IPS-15b (cell line): Measurements from ENCODE around the gene JAG2.

Source experiments
- H3K27me3 ChIP-seq: one replicate; pipeline ENCODE4 v1.6.1; 2013; ENCODE audit warnings: low read length; ENCODE audit not compliant: control insufficient read depth, insufficient read depth
- H3K36me3 ChIP-seq: one replicate; pipeline ENCODE4 v1.6.1; 2013; ENCODE audit warnings: low read length; ENCODE audit not compliant: control insufficient read depth, insufficient read depth
- H3K4me1 ChIP-seq: one replicate; pipeline ENCODE4 v1.6.1; 2013; ENCODE audit warnings: mild to moderate bottlenecking, low read length; ENCODE audit not compliant: control insufficient read depth, insufficient read depth
- H3K4me3 ChIP-seq: one replicate; pipeline ENCODE4 v1.5.1; 2013; ENCODE audit warnings: low read depth, low read length
- H3K9ac ChIP-seq: one replicate; pipeline ENCODE4 v1.6.1; 2013; ENCODE audit warnings: low read depth, mild to moderate bottlenecking, low read length
- H3K9me3 ChIP-seq: one replicate; pipeline ENCODE4 v1.6.1; 2013; ENCODE audit warnings: mild to moderate bottlenecking, low read length; ENCODE audit not compliant: control insufficient read depth, insufficient read depth

Gene JAG2

DNA sequence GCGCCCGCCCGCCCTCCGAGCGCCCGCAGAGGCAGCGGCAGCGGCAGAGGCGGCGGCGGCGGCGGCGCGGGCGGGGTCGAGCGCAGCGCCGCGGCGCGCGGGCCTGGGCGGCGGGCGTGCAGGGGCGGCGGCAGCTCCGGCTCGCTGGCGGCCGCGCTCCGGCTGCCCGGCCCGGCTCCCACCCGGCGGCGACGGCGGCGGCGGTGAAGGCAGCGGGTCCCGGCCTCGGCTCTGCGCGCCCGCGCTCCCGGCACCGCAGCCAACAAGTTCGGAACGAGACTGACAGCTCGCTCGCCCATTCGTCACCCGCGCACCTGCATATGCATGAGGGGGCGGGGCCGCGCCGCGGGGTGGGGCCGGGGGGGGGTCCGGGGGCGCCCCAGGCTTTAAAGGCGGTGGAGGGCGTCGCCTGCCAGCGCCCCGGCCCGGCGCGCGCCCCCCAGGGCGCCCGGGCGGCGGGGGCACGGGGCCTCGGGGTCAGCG lies at the start of gene JAG2:
TSS of gene JAG2 (minus strand) at position 281 of the 483 bp plus-strand sequence. CDS start 356 bp downstream, outside the sequence.
- peaks cover 8% of the 10 kb centered on the region for H3K27me3 ChIP-seq
- peaks cover 7% of the 10 kb centered on the region for H3K36me3 ChIP-seq
- peaks cover 6% of the 10 kb centered on the region for H3K4me1 ChIP-seq
- no peak within 1 kb of the TSS for H3K9ac ChIP-seq
- H3K9me3 ChIP-seq, result no peaks in the 10 kb centered on the region
- H3K4me3 ChIP-seq, result peak within 1 kb of the TSS; percentile 35

DNA sequence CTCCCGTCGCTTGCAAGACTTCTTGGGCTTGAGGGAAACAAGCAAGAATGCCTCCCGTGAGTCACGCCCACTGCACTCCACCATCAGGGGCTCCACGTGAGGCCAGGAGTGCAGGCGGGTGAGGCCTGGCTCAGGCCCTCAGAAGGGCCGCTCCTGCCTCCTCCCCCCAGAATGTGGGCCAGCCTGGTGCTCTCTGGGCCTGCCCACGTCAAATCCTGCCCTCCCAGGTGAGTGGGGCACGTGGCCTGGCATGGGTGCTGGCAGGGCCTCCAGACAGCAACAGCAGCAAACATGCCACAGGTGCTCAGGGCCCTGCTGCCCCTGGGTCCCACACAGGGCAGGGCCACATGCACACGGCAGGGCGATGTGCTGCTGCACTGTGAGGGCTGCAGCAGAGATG lies 49.2 kb upstream of the JAG2 start:
- H3K36me3 ChIP-seq, result peaks cover 26% of the 10 kb centered on the region
- no peaks in the 10 kb centered on the region for H3K9me3 ChIP-seq
- H3K4me1 ChIP-seq, result no peaks in the 10 kb centered on the region
- H3K9ac ChIP-seq, result no peak overlapping the region
- no peaks in the 10 kb centered on the region for H3K27me3 ChIP-seq
- H3K4me3 ChIP-seq, result no peak overlapping the region

DNA sequence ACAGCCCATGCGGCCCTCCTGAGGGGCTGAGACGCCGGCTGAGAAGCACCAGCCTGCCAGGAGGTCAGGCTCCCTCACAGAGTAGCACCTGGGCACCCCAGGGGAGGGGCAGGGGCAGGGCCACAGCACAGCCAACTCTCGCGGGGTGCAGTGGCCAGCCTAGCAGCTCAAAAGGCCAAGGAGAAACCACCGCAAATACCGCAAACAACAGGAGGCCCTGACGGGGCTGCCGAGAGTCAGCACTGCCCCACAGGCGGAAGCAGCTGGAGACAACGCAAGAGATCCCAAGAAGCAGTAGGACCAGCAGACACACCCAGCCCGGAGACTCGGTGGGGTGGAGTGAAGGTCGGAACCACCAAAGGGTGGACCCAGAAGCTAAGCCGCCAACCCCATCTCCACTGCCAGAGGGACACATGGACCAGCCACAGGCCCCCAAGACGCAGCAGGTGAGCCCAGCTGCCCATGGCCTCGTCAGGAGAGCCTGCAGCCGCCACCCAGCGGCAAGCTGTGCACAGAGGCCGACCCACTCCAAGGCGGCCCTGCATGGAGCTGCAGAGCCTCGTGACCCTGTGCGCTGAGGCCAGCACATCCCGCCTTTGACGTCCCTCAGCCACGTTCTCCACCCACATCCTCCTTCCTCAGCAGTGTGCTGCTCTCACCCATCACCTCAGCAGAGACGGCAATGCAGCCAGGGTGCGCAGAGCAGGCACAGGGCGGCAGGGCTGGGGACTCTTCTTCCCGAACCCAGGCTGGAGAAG lies 48.1 kb upstream of the JAG2 start:
- Histone ChIP-seq H3K27me3 (no peaks in the 10 kb centered on the region), H3K9ac (no peak overlapping the region)

GRCh38 chr14:105215602-105216001 lies 47.0 kb upstream of the JAG2 start:
- Histone ChIP-seq H3K4me1 (no peaks in the 10 kb centered on the region), H3K36me3 (peaks cover 21% of the 10 kb centered on the region), H3K9ac (no peak overlapping the region), H3K27me3 (no peaks in the 10 kb centered on the region), H3K4me3 (no peak overlapping the region), H3K9me3 (no peaks in the 10 kb centered on the region)

More for the DNA sequence above, 48.1 kb upstream of the JAG2 start:
- H3K4me1 ChIP-seq, result no peaks in the 10 kb centered on the region
- peaks cover 26% of the 10 kb centered on the region for H3K36me3 ChIP-seq
- H3K4me3 ChIP-seq, result no peak overlapping the region
- H3K9me3 ChIP-seq, result no peaks in the 10 kb centered on the region

DNA sequence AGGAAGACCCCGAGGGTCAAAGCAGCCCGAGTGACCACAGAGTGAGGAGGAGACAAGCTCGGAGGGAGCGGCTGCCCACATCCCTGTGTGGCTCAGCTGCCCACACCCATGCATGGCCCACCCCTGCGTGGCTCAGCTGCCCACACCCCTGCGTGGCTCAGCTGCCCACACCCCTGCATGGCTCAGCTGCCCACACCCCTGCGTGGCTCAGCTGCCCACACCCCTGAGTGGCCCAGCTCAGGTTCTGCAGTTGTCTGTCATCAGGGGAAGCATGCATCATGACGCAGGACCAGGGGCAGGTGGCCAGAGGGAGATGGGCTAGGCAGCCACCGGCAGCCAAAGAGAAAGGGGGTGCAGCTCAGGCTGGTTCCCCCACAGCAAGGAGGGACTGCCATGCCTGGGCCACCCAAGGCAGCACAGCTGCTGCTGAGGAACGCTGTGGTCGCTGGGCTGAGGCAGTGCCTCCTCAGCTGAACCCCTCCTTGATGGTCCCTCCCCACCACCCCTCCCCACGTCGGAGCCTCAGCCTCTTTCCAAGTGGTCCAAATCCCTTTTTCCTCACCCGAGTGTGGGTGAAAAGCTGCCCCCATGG lies 45.8 kb upstream of the JAG2 start:
- Histone ChIP-seq H3K4me1 (no peaks in the 10 kb centered on the region), H3K4me3 (no peak overlapping the region), H3K36me3 (peaks cover 26% of the 10 kb centered on the region), H3K9me3 (no peaks in the 10 kb centered on the region), H3K27me3 (no peaks in the 10 kb centered on the region), H3K9ac (no peak overlapping the region)

GRCh38 chr14:105213361-105213760 lies 44.8 kb upstream of the JAG2 start:
- no peaks in the 10 kb centered on the region for H3K4me1 ChIP-seq
- H3K9me3 ChIP-seq, result no peaks in the 10 kb centered on the region
- peaks cover 18% of the 10 kb centered on the region for H3K36me3 ChIP-seq
- H3K4me3 ChIP-seq, result no peak overlapping the region
- no peak overlapping the region for H3K9ac ChIP-seq
- no peaks in the 10 kb centered on the region for H3K27me3 ChIP-seq

DNA sequence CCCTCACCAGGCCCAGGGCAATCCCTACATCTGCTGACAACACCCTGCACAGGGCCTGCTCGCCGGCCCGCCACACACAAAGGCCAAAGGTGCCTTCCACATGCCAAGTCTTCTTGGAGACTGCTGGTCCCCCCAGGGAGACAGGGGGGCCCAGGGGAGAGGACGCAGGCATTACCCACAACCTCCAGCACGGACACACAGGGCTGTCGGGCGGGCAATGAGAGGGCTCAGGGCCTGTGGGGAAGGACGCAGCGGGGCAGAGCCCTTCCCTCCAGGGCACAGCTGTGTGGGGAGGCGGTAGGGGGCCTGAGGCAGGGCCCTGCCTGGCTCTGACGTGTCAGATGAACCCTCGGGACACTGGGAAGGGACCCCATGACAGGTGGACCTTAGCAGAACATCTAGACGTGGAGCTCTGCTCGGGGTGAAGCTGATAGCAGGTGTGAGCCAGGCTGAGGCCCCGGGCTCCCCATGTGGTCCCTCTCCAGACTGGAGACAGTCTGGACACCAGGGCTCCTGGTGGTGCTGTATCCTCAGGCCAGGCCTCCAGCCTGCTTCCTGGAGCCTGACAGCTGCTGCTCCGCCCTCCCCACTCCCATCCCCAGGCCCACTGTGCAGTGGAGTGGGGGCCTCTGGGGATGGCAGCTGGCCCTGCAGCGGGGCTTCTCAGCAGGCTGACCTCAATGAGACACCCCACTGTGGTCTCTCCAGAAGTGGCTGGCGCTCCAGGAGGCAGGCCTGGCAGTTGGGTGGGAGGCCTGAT lies 44.1 kb upstream of the JAG2 start:
- Histone ChIP-seq H3K9me3 (no peaks in the 10 kb centered on the region), H3K9ac (no peak overlapping the region), H3K36me3 (peaks cover 14% of the 10 kb centered on the region), H3K4me1 (no peaks in the 10 kb centered on the region), H3K4me3 (no peak overlapping the region), H3K27me3 (no peaks in the 10 kb centered on the region)

- Histone ChIP-seq H3K36me3 (peaks cover 11% of the 10 kb centered on the region), H3K9ac (no peak overlapping the region), H3K4me3 (no peak overlapping the region)
Measured at GRCh38 chr14:105211758-105212089, 43.1 kb upstream of the JAG2 start.

GRCh38 chr14:105211086-105211757 lies 42.6 kb upstream of the JAG2 start:
- H3K27me3 ChIP-seq, result no peaks in the 10 kb centered on the region
- no peaks in the 10 kb centered on the region for H3K9me3 ChIP-seq
- H3K4me3 ChIP-seq, result no peak overlapping the region
- peaks cover 11% of the 10 kb centered on the region for H3K36me3 ChIP-seq
- no peak overlapping the region for H3K9ac ChIP-seq
- no peaks in the 10 kb centered on the region for H3K4me1 ChIP-seq

More at GRCh38 chr14:105211758-105212089, 43.1 kb upstream of the JAG2 start:
- no peaks in the 10 kb centered on the region for H3K4me1 ChIP-seq
- H3K27me3 ChIP-seq, result no peaks in the 10 kb centered on the region
- no peaks in the 10 kb centered on the region for H3K9me3 ChIP-seq

- no peak overlapping the region for H3K9ac ChIP-seq
- no peak overlapping the region for H3K4me3 ChIP-seq
- H3K36me3 ChIP-seq, result peaks cover 11% of the 10 kb centered on the region
- H3K9me3 ChIP-seq, result no peaks in the 10 kb centered on the region
- no peaks in the 10 kb centered on the region for H3K4me1 ChIP-seq
- H3K27me3 ChIP-seq, result no peaks in the 10 kb centered on the region
Measured at GRCh38 chr14:105210266-105211025, 41.9 kb upstream of the JAG2 start.

GRCh38 chr14:105209646-105210045 lies 41.1 kb upstream of the JAG2 start:
- Histone ChIP-seq H3K36me3 (peaks cover 11% of the 10 kb centered on the region), H3K9me3 (no peaks in the 10 kb centered on the region), H3K4me1 (no peaks in the 10 kb centered on the region), H3K4me3 (no peak overlapping the region), H3K9ac (no peak overlapping the region), H3K27me3 (no peaks in the 10 kb centered on the region)
